ENCODE data around the gene DIS3L.

Gene DIS3L

GRCh38 chr15:66306381-66306780, 13.0 kb downstream of the DIS3L start:
- DNase-seq (ENCODE audit: low spot score), result no peak
- ChIA-PET CTCF (no interaction called here), POLR2A (ENCODE audit: low non-redundant PET) (no interaction called here)
- H3K27ac ChIP-seq, result no peak overlapping the region
- no peak for TF ChIP-seq CTCF (conservative IDR thresholded peaks at IDR 0.05; ENCODE audit: low read depth)

- no peak for DNase-seq (ENCODE audit: low spot score)
- ChIA-PET POLR2A (ENCODE audit: low non-redundant PET) (no interaction called here), CTCF (no interaction called here)
- no peak for TF ChIP-seq CTCF (conservative IDR thresholded peaks at IDR 0.05; ENCODE audit: low read depth)
- no peak overlapping the region for H3K27ac ChIP-seq
Observed at GRCh38 chr15:66308531-66308930, 15.2 kb downstream of the DIS3L start.

- H3K27ac ChIP-seq, result no peak overlapping the region
- CTCF ChIA-PET, result interaction anchor here (0.6 kb wide), 1 partner anchor 14 kb away, joined by 3 read pairs; no protein-coding TSS in a partner anchor
- POLR2A ChIA-PET (ENCODE audit: low non-redundant PET), result no interaction called here
- no peak for TF ChIP-seq CTCF (conservative IDR thresholded peaks at IDR 0.05; ENCODE audit: low read depth)
- no peak for DNase-seq (ENCODE audit: low spot score)
Observed at GRCh38 chr15:66309828-66310227, 16.5 kb downstream of the DIS3L start.

- no peak for DNase-seq (ENCODE audit: low spot score)
- no peak overlapping the region for H3K27ac ChIP-seq
- ChIA-PET POLR2A (ENCODE audit: low non-redundant PET) (no interaction called here), CTCF (no interaction called here)
- TF ChIP-seq CTCF (conservative IDR thresholded peaks at IDR 0.05; ENCODE audit: low read depth), result no peak
Observed at GRCh38 chr15:66310786-66311185, 17.4 kb downstream of the DIS3L start.

- TF ChIP-seq CTCF (conservative IDR thresholded peaks at IDR 0.05; ENCODE audit: low read depth), result no peak
- POLR2A ChIA-PET (ENCODE audit: low non-redundant PET), result no interaction called here
- CTCF ChIA-PET, result interaction anchor here (0.5 to 0.7 kb wide), 2 partner anchors 14 to 118 kb away, joined by 4 to 6 read pairs; no protein-coding TSS in a partner anchor
- H3K27ac ChIP-seq, result no peak overlapping the region
- no peak for DNase-seq (ENCODE audit: low spot score)
Observed at GRCh38 chr15:66312144-66312543, 18.8 kb downstream of the DIS3L start.

GRCh38 chr15:66323312-66323928, 30.1 kb downstream of the DIS3L start:
- no peak for DNase-seq (ENCODE audit: low spot score)
- ChIA-PET POLR2A (ENCODE audit: low non-redundant PET) (no interaction called here), CTCF (no interaction called here)
- peak overlapping the region; percentile 8 for H3K27ac ChIP-seq
- TF ChIP-seq CTCF (conservative IDR thresholded peaks at IDR 0.05; ENCODE audit: low read depth), result no peak
